Mucosa of descending colon (tissue), 3 donors: ENCODE measurements around the gene USP8. TPM values are rescaled to one million over a fixed set of nuclear protein-coding genes. Genes with fewer than 3 reads are reported as not detected.
A peak's percentile ranks its signal among the peaks of the same experiment; 100 is the strongest.
"Not testable (repeated sequence)": the region's sequence is repeated elsewhere in the genome, so short reads cannot be mapped to it uniquely, and the experiment has no call there.

ENCODE experiments used
- ATAC-seq: fragments of 200-7000 bp; cut with Tn5 transposase; one replicate; pipeline ENCODE4 v1.9.1; 2020; ENCODE audit warnings: mild to moderate bottlenecking, moderate library complexity
- DNase-seq, 3 donors: peaks; one replicate each; pipeline ENCODE4 v3.0.0-alpha.2; 2020
- H3K36me3 ChIP-seq: fragments of 200-600 bp; one replicate; pipeline ENCODE4 v1.8.0; 2021; ENCODE audit warnings: low read depth, mild to moderate bottlenecking
- H3K4me1 ChIP-seq: fragments of 200-600 bp; one replicate; pipeline ENCODE4 v1.8.0; 2021; ENCODE audit warnings: low read depth, mild to moderate bottlenecking
- H3K4me3 ChIP-seq: fragments of 200-600 bp; one replicate; pipeline ENCODE4 v1.8.0; 2021; ENCODE audit warnings: mild to moderate bottlenecking
- H3K9me3 ChIP-seq: fragments of 200-600 bp; one replicate; pipeline ENCODE4 v1.8.0; 2021; ENCODE audit warnings: mild to moderate bottlenecking
- intact Hi-C, 2 donors: fragments of 100-400 bp; cut with DNase I in 1 of 2; cut with micrococcal nuclease in 1 of 2; formaldehyde crosslinking; loops; one replicate each; pipeline versions ENCODE4 v1.11.0 to v1.11.1; 2022; cut with DNase I, micrococcal nuclease
- total RNA-seq, 3 donors: library from RNA; stranded (reverse); fragmentation: NEBNext Ultra II Directional in 2 of 3; extraction: Animal tissue kit (Norgen Biotek cat#: 25700) in 2 of 3; gene quantifications; one replicate each; pipeline versions ENCODE4 v1.2.1 to v1.2.4, GENCODE V29; 2021 to 2023
- TF ChIP-seq, protein P1 (sequence below): fragments of 200-600 bp; IDR thresholded peaks from one replicate; pipeline ENCODE4 v1.8.0; 2022; ENCODE audit warnings: antibody characterized with exemption, mild to moderate bottlenecking
- donor health status: DM: no; HTN: no; CAD: no; lungs with moderate emphysema.
- donor health status: DM: no; HTN: no; CAD: no.
- donor health status: DM: no; HTN: yes; CAD: no.

Gene USP8
- total RNA-seq, 3 donors from 2014 or later, result 66.9 to 87.6 (median 84.4) TPM

DNA sequence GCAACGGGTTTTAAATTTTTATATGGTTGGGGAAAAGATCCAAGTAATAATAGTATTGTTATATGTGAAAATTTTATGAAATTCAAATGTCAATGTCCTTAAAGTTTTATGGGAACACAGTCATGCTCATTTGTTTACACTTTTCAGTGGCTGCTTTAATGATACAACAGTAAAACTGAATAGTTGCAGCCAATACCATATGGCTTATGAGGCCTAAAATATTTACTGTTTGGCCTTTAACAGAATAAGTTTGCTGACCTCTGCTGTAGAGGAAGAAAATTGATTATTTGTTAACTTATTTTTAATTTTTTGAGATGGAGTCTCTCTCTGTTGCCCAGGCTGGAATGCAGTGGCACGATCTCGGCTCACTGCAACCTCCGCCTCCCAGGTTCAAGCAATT lies 77.6 kb downstream of the USP8 start:
- TF ChIP-seq, protein P1, sequence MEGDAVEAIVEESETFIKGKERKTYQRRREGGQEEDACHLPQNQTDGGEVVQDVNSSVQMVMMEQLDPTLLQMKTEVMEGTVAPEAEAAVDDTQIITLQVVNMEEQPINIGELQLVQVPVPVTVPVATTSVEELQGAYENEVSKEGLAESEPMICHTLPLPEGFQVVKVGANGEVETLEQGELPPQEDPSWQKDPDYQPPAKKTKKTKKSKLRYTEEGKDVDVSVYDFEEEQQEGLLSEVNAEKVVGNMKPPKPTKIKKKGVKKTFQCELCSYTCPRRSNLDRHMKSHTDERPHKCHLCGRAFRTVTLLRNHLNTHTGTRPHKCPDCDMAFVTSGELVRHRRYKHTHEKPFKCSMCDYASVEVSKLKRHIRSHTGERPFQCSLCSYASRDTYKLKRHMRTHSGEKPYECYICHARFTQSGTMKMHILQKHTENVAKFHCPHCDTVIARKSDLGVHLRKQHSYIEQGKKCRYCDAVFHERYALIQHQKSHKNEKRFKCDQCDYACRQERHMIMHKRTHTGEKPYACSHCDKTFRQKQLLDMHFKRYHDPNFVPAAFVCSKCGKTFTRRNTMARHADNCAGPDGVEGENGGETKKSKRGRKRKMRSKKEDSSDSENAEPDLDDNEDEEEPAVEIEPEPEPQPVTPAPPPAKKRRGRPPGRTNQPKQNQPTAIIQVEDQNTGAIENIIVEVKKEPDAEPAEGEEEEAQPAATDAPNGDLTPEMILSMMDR, result no peak
- Histone ChIP-seq H3K9me3 (no peaks in the 10 kb centered on the region), H3K4me3 (no peak overlapping the region), H3K4me1 (no peaks in the 10 kb centered on the region), H3K36me3 (peaks cover 10% of the 10 kb centered on the region)
- DNase-seq (no peak), ATAC-seq (no peak)
- intact Hi-C loops, result no loop called here

DNA sequence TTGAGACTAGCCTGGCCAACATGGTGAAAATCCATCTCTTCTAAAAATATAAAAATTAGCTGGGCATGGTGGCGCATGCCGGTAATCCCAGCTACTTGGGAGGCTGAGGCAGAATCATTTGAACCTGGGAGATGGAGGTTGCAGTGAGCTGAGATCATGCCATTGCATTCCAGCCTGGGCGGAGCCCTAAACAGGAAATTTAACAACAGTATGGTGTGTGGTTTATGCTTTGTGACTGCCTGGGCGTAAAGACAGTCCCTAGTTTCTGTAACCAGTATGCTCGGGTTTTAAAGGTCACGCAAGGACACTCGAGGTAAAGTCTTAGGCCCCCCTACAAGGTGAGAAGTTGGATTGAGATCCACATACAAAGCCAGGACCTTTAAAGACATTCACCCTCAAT lies 78.9 kb downstream of the USP8 start:
- H3K36me3 ChIP-seq, result peaks cover 10% of the 10 kb centered on the region
- intact Hi-C loops, result no loop called here
- no peaks in the 10 kb centered on the region for H3K4me1 ChIP-seq
- peak; percentile 23 for ATAC-seq
- TF ChIP-seq, protein P1, result no peak
- H3K9me3 ChIP-seq, result no peaks in the 10 kb centered on the region
- peak in 1 of 3 donors; percentile 9 for DNase-seq
- no peak overlapping the region for H3K4me3 ChIP-seq

DNA sequence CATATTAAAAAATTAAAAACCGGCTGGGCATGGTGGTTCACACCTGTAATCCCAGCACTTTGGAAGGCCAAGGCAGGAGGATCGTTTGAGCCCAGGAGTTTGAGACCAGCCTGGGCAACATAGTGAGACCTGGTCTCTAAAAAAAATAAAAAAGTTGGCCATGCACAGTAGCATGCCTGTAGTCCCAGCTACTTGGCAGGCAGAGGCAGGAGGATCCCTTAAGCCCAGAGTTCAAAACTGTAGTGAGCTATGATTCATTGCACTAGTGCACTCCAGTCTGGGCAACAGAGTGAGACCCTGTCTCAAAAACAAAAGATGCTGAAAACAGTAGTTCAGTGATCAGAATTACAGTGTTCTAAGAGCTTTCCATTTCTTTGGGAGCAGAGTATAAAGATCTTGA lies 81.5 kb downstream of the USP8 start:
- H3K9me3 ChIP-seq, H3K4me3 ChIP-seq, H3K4me1 ChIP-seq, intact Hi-C loops, H3K36me3 ChIP-seq, DNase-seq: not testable (repeated sequence)
- ATAC-seq, result peak; percentile 13

DNA sequence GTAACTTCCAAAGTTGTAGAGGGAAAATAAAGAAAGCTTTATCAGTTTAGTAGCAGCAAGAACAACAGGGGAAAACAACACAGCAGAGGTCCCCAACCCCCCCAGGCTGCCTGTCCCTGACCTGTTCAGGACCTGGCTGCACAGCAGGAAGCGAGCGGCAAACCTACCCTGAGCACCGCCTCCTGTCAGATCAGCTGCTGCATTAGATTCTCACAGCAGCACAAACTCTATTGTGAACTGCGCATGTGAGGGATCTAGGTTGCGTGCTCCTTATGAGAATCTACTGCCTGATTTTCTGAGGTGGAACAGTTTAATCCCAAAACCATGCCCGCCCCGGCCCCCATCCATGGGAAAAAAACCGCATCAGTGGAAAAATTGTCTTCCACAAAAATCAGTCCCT lies 81.9 kb downstream of the USP8 start:
- no peak overlapping the region for H3K4me3 ChIP-seq
- H3K4me1 ChIP-seq, result no peaks in the 10 kb centered on the region
- ATAC-seq (no peak), DNase-seq (no peak)
- TF ChIP-seq, protein P1, result no peak
- no peaks in the 10 kb centered on the region for H3K36me3 ChIP-seq
- H3K9me3 ChIP-seq, result no peaks in the 10 kb centered on the region
- intact Hi-C loops, result no loop called here

DNA sequence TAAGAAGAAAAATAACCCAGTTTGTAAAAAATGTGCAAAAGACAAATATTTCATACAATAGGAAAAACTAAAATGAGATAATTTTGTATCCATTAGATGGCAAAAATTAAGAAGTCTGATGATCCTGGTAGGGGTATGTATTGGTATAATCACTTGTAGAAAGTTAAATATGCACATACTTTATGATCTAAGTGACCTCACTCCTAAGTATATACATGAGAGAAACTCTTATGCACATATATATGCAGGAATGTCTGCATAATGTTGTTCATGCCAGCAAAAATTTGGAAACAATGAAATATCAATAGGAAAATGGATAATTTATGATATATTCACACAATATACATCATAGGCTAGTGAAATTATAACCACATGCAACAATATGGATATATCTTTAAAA lies 88.8 kb downstream of the USP8 start:
- H3K4me1 ChIP-seq, result no peaks in the 10 kb centered on the region
- no peak overlapping the region for H3K4me3 ChIP-seq
- peaks cover 6% of the 10 kb centered on the region for H3K9me3 ChIP-seq
- TF ChIP-seq, protein P1, result no peak
- H3K36me3 ChIP-seq, result no peaks in the 10 kb centered on the region
- DNase-seq (no peak), ATAC-seq (no peak)
- intact Hi-C loops, result no loop called here

DNA sequence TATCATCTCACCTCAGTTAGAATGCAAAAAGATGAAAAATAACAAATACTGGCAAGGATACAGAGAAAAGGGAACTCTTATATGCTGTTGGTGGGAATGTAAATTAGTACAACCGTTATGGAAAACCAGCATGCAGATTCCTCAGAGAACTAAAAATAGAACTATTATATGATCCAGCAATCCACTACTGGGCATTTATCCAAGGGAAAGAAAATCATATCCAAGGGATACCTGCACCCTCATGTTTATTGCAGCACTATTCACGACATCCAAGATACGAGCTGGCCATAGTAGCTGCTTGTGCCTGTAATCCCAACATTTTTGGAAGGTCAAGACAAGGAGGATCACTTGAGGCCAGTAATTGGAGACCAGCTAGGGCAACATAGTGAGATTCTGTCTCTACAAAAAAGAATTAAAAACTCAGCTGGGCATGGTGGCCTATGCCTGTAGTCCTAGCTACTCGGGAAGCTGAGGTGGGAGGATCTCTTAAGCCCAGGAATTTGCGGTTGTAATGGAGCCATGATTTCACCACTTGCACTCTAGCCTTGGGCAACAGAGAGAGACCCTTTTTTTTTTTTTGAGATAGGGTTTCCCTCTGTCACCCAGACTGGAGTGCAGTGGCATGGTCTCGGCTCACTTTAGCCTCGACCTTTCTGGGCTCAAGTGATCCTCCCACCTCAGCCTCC lies 95.7 kb downstream of the USP8 start:
- ATAC-seq, result peak; percentile 73
- DNase-seq, result peak in 1 of 3 donors; percentile 17
- Histone ChIP-seq H3K9me3 (peaks cover 6% of the 10 kb centered on the region), H3K4me1 (no peaks in the 10 kb centered on the region), H3K4me3 (no peak overlapping the region), H3K36me3 (no peaks in the 10 kb centered on the region)
- intact Hi-C loops, result no loop called here
- TF ChIP-seq, protein P1, result no peak
